ENCODE measurements around the gene CAMTA1. TPM values are rescaled to one million over a fixed set of nuclear protein-coding genes. Genes with fewer than 3 reads are reported as not detected.

Gene CAMTA1
- polyA plus RNA-seq, 1 of the 3 experiments (the other 2 are of a cell fraction), result 63.1 TPM

- ChIA-PET POLR2A (no interaction called here), CTCF (interaction anchor here (1.2 kb wide), 1 partner anchor 159 kb away, joined by 3 read pairs; no protein-coding TSS in a partner anchor)
- DNase-seq, result no peak
- H3K9ac ChIP-seq, result no peak overlapping the region
- no peaks in the 10 kb centered on the region for H3F3A ChIP-seq (replicated peaks; ENCODE audit: insufficient read depth)
- no peaks in the 10 kb centered on the region for H3K36me3 ChIP-seq (replicated peaks in 1 of 2; ENCODE audit: control insufficient read depth in 1 of 2, insufficient read depth in 2 of 2, low read length in 1 of 2)
- no peaks in the 10 kb centered on the region for H3K9me2 ChIP-seq
- H3K9me3 ChIP-seq, result no peaks in the 10 kb centered on the region
- no peaks in the 10 kb centered on the region for H4K20me1 ChIP-seq (ENCODE audit: insufficient read depth)
- 83% methylated on average over 5 of the region's 5 CpGs for WGBS (ENCODE audit: low lambda C conversion rate)
- no peak overlapping the region for H3K27ac ChIP-seq (ENCODE audit: low read depth in 2 of 2, low read length in 1 of 2)
- H3K27me3 ChIP-seq (ENCODE audit: insufficient read depth), result no peaks in the 10 kb centered on the region
- no peak for TF ChIP-seq TCF12 (IDR thresholded peaks at IDR 0.05)
- TF ChIP-seq USF1 (IDR thresholded peaks at IDR 0.05; ENCODE audit: borderline replicate concordance, low read depth), result no peak
- TF ChIP-seq JUND (IDR thresholded peaks at IDR 0.05), result no peak
- TF ChIP-seq CTCF (IDR thresholded peaks at IDR 0.05), result no peak
- no peak for TF ChIP-seq MXI1 (IDR thresholded peaks at IDR 0.05; ENCODE audit: low read depth, low read length)
- no peak for TF ChIP-seq PBX3 (IDR thresholded peaks at IDR 0.05)
- TF ChIP-seq EP300 (IDR thresholded peaks at IDR 0.05; ENCODE audit: borderline replicate concordance in 1 of 2, low read depth in 1 of 2, low read length in 1 of 2), result no peak
- TF ChIP-seq RAD21 (IDR thresholded peaks at IDR 0.05; ENCODE audit: low read length), result no peak
- TF ChIP-seq FOSL2 (IDR thresholded peaks at IDR 0.05; ENCODE audit: borderline replicate concordance, low read depth), result no peak
- H3K4me3 ChIP-seq (ENCODE audit: low read depth in 2 of 2, low read length in 1 of 2), result no peak overlapping the region
- H3K4me1 ChIP-seq (ENCODE audit: control insufficient read depth in 1 of 2, insufficient read depth in 2 of 2, low read depth in 1 of 2, low read length in 1 of 2), result peaks cover 0 to 4% of the 10 kb centered on the region in 2 experiments; a peak in 1 of 4 replicates
- H2AFZ ChIP-seq (ENCODE audit: low read depth), result no peak overlapping the region
- H3K4me2 ChIP-seq, result no peak overlapping the region
- no peaks in the 10 kb centered on the region for H3K79me2 ChIP-seq (ENCODE audit: insufficient read depth)
Observed at GRCh38 chr1:7319196-7319595, 533.9 kb downstream of the CAMTA1 start.

- no peaks in the 10 kb centered on the region for H3F3A ChIP-seq (replicated peaks; ENCODE audit: insufficient read depth)
- no peak overlapping the region for H2AFZ ChIP-seq (ENCODE audit: low read depth)
- no peak overlapping the region for H3K4me3 ChIP-seq (ENCODE audit: low read depth in 2 of 2, low read length in 1 of 2)
- H3K36me3 ChIP-seq (replicated peaks in 1 of 2; ENCODE audit: control insufficient read depth in 1 of 2, insufficient read depth in 2 of 2, low read length in 1 of 2), result no peaks in the 10 kb centered on the region
- H3K27ac ChIP-seq (ENCODE audit: low read depth in 2 of 2, low read length in 1 of 2), result no peak overlapping the region
- no peak overlapping the region for H3K9ac ChIP-seq
- H3K4me2 ChIP-seq, result no peak overlapping the region
- no peaks in the 10 kb centered on the region for H4K20me1 ChIP-seq (ENCODE audit: insufficient read depth)
- H3K79me2 ChIP-seq (ENCODE audit: insufficient read depth), result no peaks in the 10 kb centered on the region
- H3K9me2 ChIP-seq, result no peaks in the 10 kb centered on the region
- DNase-seq, result no peak
- no peaks in the 10 kb centered on the region for H3K27me3 ChIP-seq (ENCODE audit: insufficient read depth)
- ChIA-PET POLR2A (no interaction called here), CTCF (no interaction called here)
- TF ChIP-seq MAX (IDR thresholded peaks at IDR 0.05; ENCODE audit: low read depth) (no peak), NFIC (IDR thresholded peaks at IDR 0.05; ENCODE audit: borderline replicate concordance) (no peak), PBX3 (IDR thresholded peaks at IDR 0.05) (no peak), IRF3 (IDR thresholded peaks at IDR 0.05; ENCODE audit: low read depth, low read length) (no peak), SIN3A (IDR thresholded peaks at IDR 0.05; ENCODE audit: borderline replicate concordance, low read depth, low read length) (no peak), YY1 (IDR thresholded peaks at IDR 0.05; ENCODE audit: low read depth) (no peak), RCOR1 (IDR thresholded peaks at IDR 0.05; ENCODE audit: low read length) (no peak), EZH2phosphoT487 (IDR thresholded peaks at IDR 0.05; ENCODE audit: borderline replicate concordance, low read depth) (no peak), RAD21 (IDR thresholded peaks at IDR 0.05; ENCODE audit: low read length) (no peak), POLR2AphosphoS5 (IDR thresholded peaks at IDR 0.05; ENCODE audit: low read depth, low read length) (no peak), USF2 (IDR thresholded peaks at IDR 0.05; ENCODE audit: borderline replicate concordance, low read depth, low read length) (no peak), MEF2A (IDR thresholded peaks at IDR 0.05; ENCODE audit: borderline replicate concordance, low read depth) (no peak), TEAD4 (IDR thresholded peaks at IDR 0.05; ENCODE audit: borderline replicate concordance, insufficient read depth) (no peak), SMC3 (IDR thresholded peaks at IDR 0.05; ENCODE audit: low read depth, low read length) (no peak), NRF1 (IDR thresholded peaks at IDR 0.05; ENCODE audit: low read depth, low read length) (no peak), GATA2 (CRISPR knock-in tag; IDR thresholded peaks at IDR 0.05) (no peak)
- no peaks in the 10 kb centered on the region for H3K9me3 ChIP-seq
- H3K4me1 ChIP-seq (ENCODE audit: control insufficient read depth in 1 of 2, insufficient read depth in 2 of 2, low read depth in 1 of 2, low read length in 1 of 2), result peaks cover 0 to 2% of the 10 kb centered on the region in 2 experiments; a peak in 1 of 4 replicates
Observed at GRCh38 chr1:7320661-7321060, 535.4 kb downstream of the CAMTA1 start.
